Measurements from ENCODE around the gene DOCK10. TPM values are rescaled to one million over a fixed set of nuclear protein-coding genes. Genes with fewer than 3 reads are reported as not detected.

Gene DOCK10
- total and polyA plus RNA-seq, 2 donors (not counting 1 experiment from before 2014, with no cell fraction given): 20.8 to 26.3 TPM

GRCh38 chr2:224973112-224974016 lies 68.9 kb downstream of the DOCK10 start:
- no peaks in the 10 kb centered on the region for H3K4me1 ChIP-seq (ENCODE audit: control insufficient read depth, extremely low read depth, insufficient read depth, low read length)
- no peaks in the 10 kb centered on the region for H3K27me3 ChIP-seq (ENCODE audit: control insufficient read depth, insufficient read depth, low read length)
- no peaks in the 10 kb centered on the region for H3K36me3 ChIP-seq (ENCODE audit: control insufficient read depth, insufficient read depth, low read length)
- no peak overlapping the region for H3K9ac ChIP-seq (ENCODE audit: insufficient read depth, low read length)
- H3K9me3 ChIP-seq (ENCODE audit: control insufficient read depth, insufficient read depth, low read depth, low read length): no peaks in the 10 kb centered on the region
- peaks cover 4% of the 10 kb centered on the region for H3K79me2 ChIP-seq (ENCODE audit: control insufficient read depth, insufficient read depth, low read length)
- TF ChIP-seq EZH2 (IDR thresholded peaks at IDR 0.05; ENCODE audit: low read length, missing control alignments) (no peak), CTCF (conservative IDR thresholded peaks at IDR 0.05 in 1 of 2, IDR thresholded peaks at IDR 0.05 in 1 of 2; ENCODE audit: low read depth in 1 of 2, low read length in 2 of 2) (no peak)
- no peak overlapping the region for H3K27ac ChIP-seq (ENCODE audit: insufficient read depth, low read length)
- H4K20me1 ChIP-seq (ENCODE audit: control insufficient read depth, extremely low read depth, insufficient read depth, low read length): no peaks in the 10 kb centered on the region
- H3K4me3 ChIP-seq (replicated peaks in 1 of 4; ENCODE audit: control extremely low read depth in 1 of 4, insufficient read depth in 1 of 4, low read depth in 3 of 4, low read length in 4 of 4): no peak overlapping the region
- no peak for DNase-seq (ENCODE audit: low read depth in 2 of 2)
- H3K4me2 ChIP-seq (ENCODE audit: extremely low read depth, insufficient read depth, low read length): peak overlapping the region; percentile 3
- H2AFZ ChIP-seq (ENCODE audit: low read length): no peak overlapping the region

- Histone ChIP-seq H4K20me1 (ENCODE audit: control insufficient read depth, extremely low read depth, insufficient read depth, low read length) (no peaks in the 10 kb centered on the region), H3K9me3 (ENCODE audit: control insufficient read depth, insufficient read depth, low read depth, low read length) (no peaks in the 10 kb centered on the region), H3K79me2 (ENCODE audit: control insufficient read depth, insufficient read depth, low read length) (peaks cover 2% of the 10 kb centered on the region), H3K4me2 (ENCODE audit: extremely low read depth, insufficient read depth, low read length) (no peak overlapping the region), H3K27me3 (ENCODE audit: control insufficient read depth, insufficient read depth, low read length) (no peaks in the 10 kb centered on the region), H3K9ac (ENCODE audit: insufficient read depth, low read length) (no peak overlapping the region), H3K27ac (ENCODE audit: insufficient read depth, low read length) (no peak overlapping the region), H3K4me3 (replicated peaks in 1 of 4; ENCODE audit: control extremely low read depth in 1 of 4, insufficient read depth in 1 of 4, low read depth in 3 of 4, low read length in 4 of 4) (no peak overlapping the region), H3K36me3 (ENCODE audit: control insufficient read depth, insufficient read depth, low read length) (no peaks in the 10 kb centered on the region), H3K4me1 (ENCODE audit: control insufficient read depth, extremely low read depth, insufficient read depth, low read length) (peaks cover 3% of the 10 kb centered on the region), H2AFZ (ENCODE audit: low read length) (no peak overlapping the region)
- TF ChIP-seq CTCF (conservative IDR thresholded peaks at IDR 0.05 in 1 of 2, IDR thresholded peaks at IDR 0.05 in 1 of 2; ENCODE audit: low read depth in 1 of 2, low read length in 2 of 2) (no peak), EZH2 (IDR thresholded peaks at IDR 0.05; ENCODE audit: low read length, missing control alignments) (no peak)
- no peak for DNase-seq (ENCODE audit: low read depth in 2 of 2)
Observed at GRCh38 chr2:224971214-224971613, 71.1 kb downstream of the DOCK10 start.

- no peaks in the 10 kb centered on the region for H3K36me3 ChIP-seq (ENCODE audit: control insufficient read depth, insufficient read depth, low read length)
- TF ChIP-seq EZH2 (IDR thresholded peaks at IDR 0.05; ENCODE audit: low read length, missing control alignments): no peak
- no peak for TF ChIP-seq CTCF (conservative IDR thresholded peaks at IDR 0.05 in 1 of 2, IDR thresholded peaks at IDR 0.05 in 1 of 2; ENCODE audit: low read depth in 1 of 2, low read length in 2 of 2)
- H2AFZ ChIP-seq (ENCODE audit: low read length): no peak overlapping the region
- no peak for DNase-seq (ENCODE audit: low read depth in 2 of 2)
- H3K4me3 ChIP-seq (replicated peaks in 1 of 4; ENCODE audit: control extremely low read depth in 1 of 4, insufficient read depth in 1 of 4, low read depth in 3 of 4, low read length in 4 of 4): no peak overlapping the region
- peaks cover 3% of the 10 kb centered on the region for H3K4me1 ChIP-seq (ENCODE audit: control insufficient read depth, extremely low read depth, insufficient read depth, low read length)
- no peaks in the 10 kb centered on the region for H3K27me3 ChIP-seq (ENCODE audit: control insufficient read depth, insufficient read depth, low read length)
- H3K9ac ChIP-seq (ENCODE audit: insufficient read depth, low read length): no peak overlapping the region
- H3K79me2 ChIP-seq (ENCODE audit: control insufficient read depth, insufficient read depth, low read length): peaks cover 2% of the 10 kb centered on the region
- no peaks in the 10 kb centered on the region for H4K20me1 ChIP-seq (ENCODE audit: control insufficient read depth, extremely low read depth, insufficient read depth, low read length)
- no peak overlapping the region for H3K4me2 ChIP-seq (ENCODE audit: extremely low read depth, insufficient read depth, low read length)
- no peak overlapping the region for H3K27ac ChIP-seq (ENCODE audit: insufficient read depth, low read length)
- no peaks in the 10 kb centered on the region for H3K9me3 ChIP-seq (ENCODE audit: control insufficient read depth, insufficient read depth, low read depth, low read length)
Observed at GRCh38 chr2:224970311-224970710, 72.0 kb downstream of the DOCK10 start.
